Measurements from ENCODE around the gene DNAJC17.

Gene DNAJC17

GRCh38 chr15:40789999-40790398, 17.3 kb downstream of the DNAJC17 start:
- no peak for DNase-seq (ENCODE audit: low read depth in 2 of 2)

- no peak for DNase-seq (ENCODE audit: low read depth in 2 of 2)
Measured at GRCh38 chr15:40789119-40789518, 18.2 kb downstream of the DNAJC17 start.

DNA sequence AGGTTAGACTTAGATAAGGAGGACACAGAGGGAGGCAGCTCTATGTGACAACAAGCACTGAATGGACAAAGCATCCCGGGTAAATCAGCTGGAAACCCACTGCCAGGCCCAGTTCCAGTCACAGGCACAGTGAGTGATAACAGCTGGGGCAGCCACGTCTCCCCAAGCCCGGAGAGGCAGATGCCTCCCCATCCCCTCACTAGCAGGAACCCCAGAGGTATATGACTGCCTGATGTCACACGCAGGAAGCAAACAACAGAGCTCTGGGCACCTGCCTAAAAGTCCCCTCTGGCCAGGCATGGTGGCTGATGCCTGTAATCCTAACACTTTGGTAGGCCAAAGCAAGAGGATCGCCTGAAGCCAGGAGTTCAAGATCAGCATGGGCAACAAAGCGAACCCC, 19.3 kb downstream of the DNAJC17 start:
- DNase-seq (ENCODE audit: low read depth in 2 of 2) = no peak

GRCh38 chr15:40787344-40787841, 19.9 kb downstream of the DNAJC17 start:
- DNase-seq (ENCODE audit: low read depth in 2 of 2) = peak; percentile 53 to 65

DNA sequence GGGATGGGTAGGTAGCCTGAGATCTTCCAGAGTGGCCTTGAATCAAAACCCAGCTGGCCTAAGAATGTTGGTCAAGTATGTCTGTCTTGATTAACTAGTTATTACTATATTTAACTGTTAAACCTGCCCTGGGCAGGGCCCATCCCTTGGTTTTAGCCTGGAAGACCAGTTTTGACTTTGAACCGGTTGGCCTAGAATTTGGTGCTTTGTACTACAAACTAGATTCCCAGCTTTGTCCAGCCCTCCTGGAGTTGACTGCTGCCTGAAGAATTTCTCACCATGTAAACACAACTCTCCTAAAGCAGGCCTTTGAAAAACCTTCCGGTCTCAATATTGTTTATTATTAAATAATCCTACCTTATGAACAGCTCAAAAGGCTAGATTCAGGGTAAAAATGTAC, 21.5 kb downstream of the DNAJC17 start:
- no peak for DNase-seq (ENCODE audit: low read depth in 2 of 2)

GRCh38 chr15:40785164-40785563, 22.1 kb downstream of the DNAJC17 start:
- no peak for DNase-seq (ENCODE audit: low read depth in 2 of 2)

DNA sequence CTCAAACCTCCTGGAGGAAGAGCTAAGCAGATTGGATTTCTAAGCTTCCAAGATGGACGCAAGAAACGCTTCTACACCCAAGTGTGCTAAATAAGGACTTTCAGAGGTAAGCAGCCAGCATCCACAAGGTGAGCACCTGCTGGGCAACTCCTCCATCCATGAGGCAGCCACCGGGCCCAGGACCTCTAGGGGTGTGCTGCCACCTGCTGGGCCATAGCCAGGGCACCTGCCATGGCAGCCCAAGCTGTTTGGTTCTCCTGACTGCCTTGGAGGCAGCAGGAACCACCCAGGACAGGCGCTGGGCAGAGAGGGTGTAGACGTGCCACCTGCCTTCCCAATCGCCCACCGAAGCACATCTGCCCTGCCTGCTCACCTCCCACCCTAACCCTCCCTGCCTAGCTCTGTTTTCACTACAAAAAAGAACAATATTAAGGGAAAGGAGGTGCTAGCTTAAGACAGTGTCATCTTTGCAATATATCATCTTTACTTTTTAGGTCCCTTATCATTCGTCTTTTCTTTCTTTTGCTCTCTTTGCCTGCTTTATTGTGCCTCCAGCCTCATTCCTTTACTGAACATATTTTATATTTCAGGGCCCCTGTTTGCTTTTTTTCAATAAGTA, 24.6 kb downstream of the DNAJC17 start:
- peak; percentile 60 to 61 for DNase-seq (ENCODE audit: low read depth in 2 of 2)

DNA sequence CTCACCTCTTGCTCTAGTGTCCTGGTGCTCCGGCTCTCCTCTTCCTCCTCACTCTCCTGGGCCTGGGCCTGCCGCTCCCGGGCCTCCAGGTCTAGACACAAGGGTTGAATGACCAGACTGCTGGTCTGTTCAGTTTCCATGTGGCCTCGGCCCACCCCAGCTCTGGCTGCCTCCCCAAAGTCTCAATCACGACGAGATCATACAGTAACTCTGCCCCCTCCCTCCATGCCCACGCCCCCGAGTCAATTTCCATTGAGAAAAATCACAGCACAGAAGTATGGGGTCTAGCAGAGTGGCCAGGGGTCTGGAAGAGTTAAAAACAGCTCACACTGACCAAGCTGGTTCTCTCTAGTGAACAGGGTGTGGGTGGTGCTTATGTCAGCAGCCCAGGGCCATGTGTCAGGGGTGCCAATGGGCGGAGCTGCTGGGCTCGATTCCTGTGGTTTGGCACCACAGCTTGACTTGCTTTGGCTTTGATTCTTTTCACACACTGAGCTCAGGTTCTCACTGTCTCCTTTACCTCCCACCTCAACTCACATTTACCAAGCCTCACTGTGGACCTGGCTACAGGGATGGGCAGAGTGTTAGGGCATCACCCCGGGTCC, 30.6 kb downstream of the DNAJC17 start:
- peak in 1 of 2 donors; percentile 48 for DNase-seq (ENCODE audit: low read depth in 2 of 2)

DNA sequence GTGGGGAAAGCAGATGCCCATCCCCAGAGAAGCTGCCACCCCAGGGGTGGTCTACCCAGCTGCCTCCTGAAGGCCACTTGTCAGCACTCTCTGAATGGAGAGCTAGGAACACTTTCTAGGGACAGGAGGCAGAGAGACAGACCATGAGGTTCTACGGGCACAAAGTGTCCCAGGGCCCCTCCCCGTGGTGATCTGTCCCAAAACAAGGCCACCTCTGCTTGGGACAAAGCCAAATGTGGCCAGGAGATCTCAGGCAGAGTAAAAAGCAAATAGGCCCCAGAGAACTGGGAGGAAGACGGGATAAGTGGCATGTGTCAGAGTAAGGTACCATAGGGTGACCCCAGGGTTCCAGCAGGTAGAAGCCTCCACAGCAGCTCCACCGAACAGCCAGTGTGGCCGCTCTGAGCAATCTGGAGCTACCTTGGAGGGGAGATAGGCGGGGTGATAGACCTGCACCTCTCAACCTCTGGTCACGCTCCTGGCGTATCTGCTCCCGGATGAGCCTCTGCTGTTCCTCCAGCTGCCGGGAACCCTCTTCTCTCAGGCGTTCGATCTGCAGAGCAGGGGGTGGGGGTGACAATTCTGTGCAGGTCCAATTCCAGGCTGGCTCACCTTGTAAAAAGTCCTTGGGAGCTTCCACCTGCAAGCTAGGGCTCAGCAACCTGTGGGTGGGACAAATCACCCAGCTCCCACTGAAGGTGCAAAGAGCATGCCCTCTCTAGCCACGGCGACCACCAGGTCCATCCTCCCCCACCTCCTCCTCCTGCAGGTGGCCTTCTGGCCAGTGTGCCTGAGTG, 31.3 kb downstream of the DNAJC17 start:
- DNase-seq (ENCODE audit: low read depth in 2 of 2) = no peak

- no peak for DNase-seq (ENCODE audit: low read depth in 2 of 2)
Measured at GRCh38 chr15:40775007-40775406, 32.3 kb downstream of the DNAJC17 start.

- DNase-seq (ENCODE audit: low read depth in 2 of 2) = no peak
Measured at GRCh38 chr15:40773902-40774301, 33.4 kb downstream of the DNAJC17 start.

DNA sequence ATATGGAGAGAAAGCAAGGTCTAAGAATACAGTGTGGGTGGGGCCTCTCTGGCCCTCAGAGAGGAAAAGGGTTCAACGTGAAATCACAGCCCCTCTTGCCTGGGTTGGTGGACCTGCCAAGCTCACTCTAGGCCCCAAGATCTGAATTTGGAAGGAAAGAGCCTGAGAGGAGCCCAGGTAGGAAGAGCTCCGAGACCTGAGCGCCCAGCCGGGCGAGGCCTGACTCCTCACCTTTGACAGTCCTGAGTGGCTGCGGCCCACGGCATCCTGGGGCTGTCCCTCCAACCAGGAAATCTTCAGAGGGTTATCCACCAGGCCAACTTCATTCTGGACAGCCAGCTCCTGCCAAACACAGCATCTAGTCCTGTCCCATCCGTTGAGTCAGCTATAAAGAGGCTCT, 33.8 kb downstream of the DNAJC17 start:
- DNase-seq (ENCODE audit: low read depth in 2 of 2) = no peak

- DNase-seq (ENCODE audit: low read depth in 2 of 2) = no peak
Measured at GRCh38 chr15:40772014-40772413, 35.3 kb downstream of the DNAJC17 start.

DNA sequence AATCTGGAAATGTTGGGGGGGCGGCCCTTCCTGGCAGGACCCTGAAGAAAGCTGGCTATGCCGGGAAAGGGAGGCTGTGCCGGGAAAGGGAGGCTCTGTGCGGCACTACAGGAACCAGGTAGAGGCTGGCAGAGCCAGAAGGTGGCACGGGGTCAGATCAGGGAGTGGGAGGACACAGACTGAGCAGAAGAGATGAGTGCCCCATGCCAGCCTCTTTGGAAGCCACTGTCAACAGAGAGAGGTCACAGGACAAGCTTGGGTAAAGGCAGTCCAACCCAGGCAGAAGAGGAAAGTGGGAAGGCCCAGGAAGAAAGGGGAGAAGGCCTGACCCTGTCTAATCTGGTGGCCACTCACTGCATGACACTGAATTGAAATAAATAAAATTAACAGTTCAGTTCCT, 36.0 kb downstream of the DNAJC17 start:
- no peak for DNase-seq (ENCODE audit: low read depth in 2 of 2)

DNA sequence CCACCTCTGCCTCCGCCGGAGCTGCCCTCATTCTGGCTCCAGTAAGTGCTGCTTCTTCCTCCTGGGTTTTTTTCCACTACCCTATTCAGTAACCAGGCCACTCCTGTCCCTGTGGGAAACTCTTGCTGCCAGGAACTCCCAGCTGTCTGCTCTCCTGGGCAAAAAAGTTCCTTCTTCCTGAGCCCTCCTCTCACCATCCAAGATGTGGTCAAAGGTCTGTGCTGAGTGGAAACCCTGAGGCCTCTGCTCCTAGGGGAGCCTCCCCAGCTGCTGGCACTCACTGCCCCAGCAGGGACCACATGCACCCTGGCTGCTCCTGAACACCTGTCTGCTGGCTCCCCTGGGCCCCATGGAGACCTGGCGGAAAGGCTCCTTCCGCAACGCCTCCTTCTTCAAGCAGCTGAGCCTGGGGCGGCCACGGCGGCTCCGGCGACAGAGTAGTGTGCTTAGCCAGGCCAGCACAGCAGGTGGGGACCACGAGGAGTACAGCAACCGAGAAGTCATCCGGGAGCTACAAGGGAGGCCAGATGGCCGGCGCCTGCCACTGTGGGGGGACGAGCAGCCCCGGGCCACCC, 37.0 kb downstream of the DNAJC17 start:
- DNase-seq (ENCODE audit: low read depth in 2 of 2) = no peak

- DNase-seq (ENCODE audit: low read depth in 2 of 2) = peak; percentile 60 to 62
Measured at GRCh38 chr15:40769274-40770146, 37.8 kb downstream of the DNAJC17 start, which contains the start of gene C15orf62. TSS of gene C15orf62 (plus strand) at chr15:40769980. CDS start at chr15:40770496, 516 bp downstream.

GRCh38 chr15:40768521-40769273, 38.6 kb downstream of the DNAJC17 start:
- DNase-seq (ENCODE audit: low read depth in 2 of 2) = no peak

- DNase-seq (ENCODE audit: low read depth in 2 of 2) = no peak
Measured at GRCh38 chr15:40767838-40768500, 39.3 kb downstream of the DNAJC17 start.

- DNase-seq (ENCODE audit: low read depth in 2 of 2) = no peak
Measured at GRCh38 chr15:40766906-40767837, 40.1 kb downstream of the DNAJC17 start.
